SH-SY5Y (cell line): ENCODE data around the gene BCR.

ENCODE experiments used
- GATA2 ChIP-seq: IDR thresholded peaks from 2 replicates; pipeline ENCODE4 v1.6.1; 2011; ENCODE audit warnings: mild to moderate bottlenecking, low read depth, low read length
- GATA3 ChIP-seq: IDR thresholded peaks from 2 replicates; pipeline ENCODE4 v1.6.1; 2011; ENCODE audit warnings: low read depth, mild to moderate bottlenecking, low read length, moderate library complexity

GRCh38 chr22:23155831-23156230, 24.5 kb upstream of the BCR start:
- TF ChIP-seq GATA2: no peak
- TF ChIP-seq GATA3: no peak
